HG03457 (cell line): Measurements from ENCODE around the gene RASEF.
"Not testable (repeated sequence)": the region's sequence is repeated elsewhere in the genome, so short reads cannot be mapped to it uniquely, and the experiment has no call there.

Experiments used
- ATAC-seq: cut with Tn5 transposase; IDR thresholded peaks from one replicate; pipeline ENCODE4 v1.9.1; 2021; ENCODE audit warnings: moderate number of reproducible peaks; ENCODE audit not compliant: unreplicated experiment

The RASEF gene

DNA sequence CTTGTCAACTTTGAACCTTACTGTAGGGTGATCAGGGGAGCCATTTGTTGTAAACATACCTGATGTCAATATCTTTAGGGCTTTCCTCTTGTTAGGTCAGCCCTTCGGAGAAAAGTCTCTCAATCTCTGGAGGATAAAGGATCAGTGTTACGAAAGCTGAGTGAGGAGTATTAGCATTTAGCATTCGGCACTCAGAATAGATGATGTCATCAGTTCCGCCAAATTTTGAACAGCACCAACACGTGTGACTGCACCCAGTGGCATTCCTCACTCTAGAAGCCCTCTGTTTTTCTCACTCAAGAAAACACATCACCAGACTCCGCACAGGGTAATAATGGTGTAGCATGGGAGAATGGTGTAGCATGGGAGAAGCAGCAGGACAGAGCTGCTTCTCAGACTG, 87.8 kb downstream of the RASEF start:
- no peak for ATAC-seq

DNA sequence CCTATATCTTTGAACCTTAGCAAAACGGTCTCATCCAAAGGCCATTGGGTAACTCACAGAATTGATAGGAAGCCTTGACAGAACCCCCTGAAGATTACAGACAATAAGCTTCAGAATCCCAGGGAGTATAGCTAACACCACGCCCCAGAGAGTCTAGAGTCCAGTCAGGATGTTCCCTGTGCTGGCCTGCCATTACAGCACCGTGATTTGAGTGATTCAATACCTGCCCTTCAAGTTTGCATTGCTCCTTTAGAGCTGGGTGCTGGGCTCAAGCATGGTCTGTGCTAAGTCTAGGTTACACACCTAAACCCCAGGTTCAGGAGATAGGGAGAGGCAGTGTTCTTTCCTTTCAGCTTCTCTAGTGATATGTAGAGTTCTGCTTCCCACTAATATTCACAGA, 90.5 kb downstream of the RASEF start:
- no peak for ATAC-seq

DNA sequence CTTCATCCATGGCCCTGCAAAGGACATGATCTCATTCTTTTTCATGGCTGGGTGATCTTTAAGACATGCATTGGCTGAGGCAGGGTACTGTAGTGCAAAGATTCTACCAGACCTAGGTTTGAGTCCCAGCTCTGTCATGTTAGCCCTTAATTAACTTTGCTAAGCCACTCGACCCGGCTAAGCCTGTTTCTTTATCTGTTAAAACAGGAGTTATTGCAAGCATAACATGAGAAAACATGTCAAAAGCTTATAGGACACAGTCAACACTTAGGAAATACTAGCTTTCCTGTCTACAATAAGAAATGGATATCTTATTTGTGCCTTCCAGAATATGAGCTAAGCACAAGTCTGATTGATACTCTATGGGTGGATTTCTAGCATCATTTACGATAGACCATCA, 92.6 kb downstream of the RASEF start:
- ATAC-seq: no peak

DNA sequence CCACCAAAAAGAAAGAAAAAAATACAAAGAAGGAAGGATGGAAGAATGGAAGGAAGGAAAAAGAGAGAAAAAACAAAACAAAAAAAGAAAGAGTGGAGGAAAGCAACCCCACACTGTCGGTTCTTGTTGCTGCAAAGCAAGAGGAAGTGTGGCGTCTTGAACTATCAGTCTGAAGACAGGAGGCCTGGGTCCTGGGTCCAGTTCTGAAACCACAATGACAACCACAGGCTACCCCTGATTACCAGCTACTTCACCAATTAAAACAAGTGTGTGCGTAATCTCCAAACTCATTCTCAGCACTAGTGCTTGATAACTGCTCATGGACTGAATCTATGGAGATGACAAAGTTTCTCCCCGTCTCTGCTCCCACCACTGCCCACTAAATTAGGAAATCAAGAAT, 93.7 kb downstream of the RASEF start:
- ATAC-seq: no peak

DNA sequence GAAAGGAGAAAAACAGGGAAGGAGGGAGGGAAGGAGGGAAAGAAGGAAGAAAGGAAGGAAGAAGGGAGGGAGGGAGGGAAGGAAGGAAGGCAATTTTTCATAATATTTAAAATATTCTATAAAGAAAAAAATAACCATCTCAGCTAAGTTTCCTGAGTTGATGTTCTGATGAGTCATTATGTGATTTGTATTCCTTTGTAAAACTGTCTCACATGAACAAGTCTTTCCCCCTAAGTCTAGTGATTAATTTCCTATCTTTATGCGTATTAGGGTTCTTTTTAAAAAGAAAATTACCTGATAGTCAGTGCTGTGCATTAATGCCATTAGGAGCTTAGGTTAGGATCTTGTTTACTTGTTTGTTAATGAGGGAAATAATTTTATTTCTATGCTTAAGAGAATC, 94.1 kb downstream of the RASEF start:
- no peak for ATAC-seq

DNA sequence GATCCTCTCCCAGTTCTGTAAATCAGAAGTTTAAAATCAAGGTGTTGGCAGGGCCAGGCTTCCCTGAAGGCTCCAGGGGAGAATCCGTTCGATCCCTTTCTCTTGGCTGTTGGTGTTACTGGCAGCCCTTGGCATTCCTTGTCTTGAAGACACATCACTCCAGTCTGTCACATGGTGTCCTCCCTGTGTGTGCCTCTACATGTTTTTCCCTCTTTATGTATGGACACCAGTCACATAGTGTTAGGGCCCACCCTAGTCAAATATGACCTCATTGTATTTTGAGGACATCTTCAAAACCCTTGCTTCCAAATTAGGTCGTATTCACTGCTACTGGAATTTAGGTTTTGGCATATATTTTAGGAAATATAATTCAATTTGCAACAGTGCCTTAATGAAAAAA, 94.6 kb downstream of the RASEF start:
- no peak for ATAC-seq

DNA sequence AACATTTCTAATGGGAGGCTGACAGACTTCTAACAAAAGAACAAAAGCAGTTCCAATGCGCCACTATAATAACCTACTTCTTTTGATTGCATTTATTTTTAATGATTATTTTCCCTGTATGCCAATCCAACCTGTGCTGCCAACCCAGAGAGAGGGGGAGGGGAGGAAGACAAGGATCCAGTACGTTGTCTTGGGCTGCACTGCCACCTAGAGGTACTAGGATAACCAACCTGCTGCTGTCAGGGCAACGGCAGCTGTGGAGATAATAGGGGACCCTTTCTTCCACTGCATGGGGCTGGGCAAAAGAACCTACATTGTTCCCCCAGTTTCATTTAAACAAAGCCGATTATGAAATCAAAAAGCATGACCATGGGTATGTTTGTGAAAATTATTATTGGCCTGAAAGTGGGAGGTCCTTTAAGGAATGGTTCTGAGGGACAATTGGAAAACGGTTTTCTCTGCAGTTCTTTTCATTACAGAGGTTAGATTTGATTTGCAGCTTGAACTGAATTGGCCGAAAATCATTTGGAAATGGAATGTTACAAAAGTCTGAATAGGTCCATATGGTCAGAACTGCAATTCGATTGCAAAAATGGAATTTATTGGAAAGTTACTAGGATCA, 101.3 kb downstream of the RASEF start:
- peak; percentile 76 for ATAC-seq

DNA sequence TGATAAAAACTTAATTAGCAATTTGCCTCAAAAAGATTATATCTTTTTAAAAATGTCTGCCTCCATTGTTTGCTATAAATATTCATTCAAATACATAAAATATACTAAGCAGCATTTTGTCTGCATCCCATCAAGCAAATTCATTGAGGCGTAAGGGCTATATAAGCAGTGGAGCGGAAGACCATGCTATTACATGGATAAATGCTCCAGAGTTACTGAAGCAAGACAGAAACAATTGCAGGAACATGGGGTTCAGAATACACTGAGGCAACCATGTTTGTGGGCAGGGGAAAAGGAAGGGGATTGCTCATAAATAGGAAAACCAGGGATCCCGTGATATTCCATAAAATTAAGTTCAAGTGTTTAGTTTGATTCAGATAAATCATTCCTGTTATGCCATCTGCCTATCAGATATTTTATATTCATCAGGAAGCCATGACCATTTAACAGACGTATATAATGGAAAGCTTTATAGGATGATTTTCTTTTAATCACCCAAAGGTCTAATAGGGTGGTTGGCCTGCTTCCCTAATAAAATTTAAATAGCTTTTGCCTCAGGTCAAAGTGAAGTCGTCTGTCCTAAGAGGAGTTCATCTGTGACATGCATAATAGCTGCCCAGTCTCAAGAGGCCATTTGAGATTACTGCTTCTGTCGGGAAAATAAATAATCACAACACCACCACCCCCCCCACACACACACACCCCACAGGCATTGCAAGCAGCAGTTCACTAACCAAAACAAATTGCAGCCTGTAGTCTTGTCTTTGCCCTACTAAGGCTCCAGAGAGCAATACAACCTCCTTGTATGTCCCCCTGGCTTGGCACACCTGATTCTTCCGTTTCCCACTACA, 105.2 kb downstream of the RASEF start:
- ATAC-seq: no peak

DNA sequence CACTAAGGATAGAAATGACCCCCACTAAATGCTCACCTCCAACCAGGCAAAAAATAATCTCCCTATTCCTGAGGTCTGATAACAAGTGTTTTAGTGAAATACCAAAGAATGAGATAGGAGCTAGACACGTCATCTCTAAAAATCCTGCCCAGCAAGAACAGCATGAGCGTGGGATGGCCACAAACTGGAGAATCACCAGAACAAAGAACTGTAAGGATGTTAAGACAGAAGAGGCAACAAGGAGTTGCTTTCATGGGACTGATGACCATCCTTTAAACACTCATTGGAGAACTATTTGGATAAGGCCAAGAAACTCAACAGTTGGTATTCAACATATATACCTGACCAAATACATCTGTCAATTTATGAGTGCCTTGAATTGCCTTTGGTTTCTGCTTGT, 113.7 kb downstream of the RASEF start:
- no peak for ATAC-seq

DNA sequence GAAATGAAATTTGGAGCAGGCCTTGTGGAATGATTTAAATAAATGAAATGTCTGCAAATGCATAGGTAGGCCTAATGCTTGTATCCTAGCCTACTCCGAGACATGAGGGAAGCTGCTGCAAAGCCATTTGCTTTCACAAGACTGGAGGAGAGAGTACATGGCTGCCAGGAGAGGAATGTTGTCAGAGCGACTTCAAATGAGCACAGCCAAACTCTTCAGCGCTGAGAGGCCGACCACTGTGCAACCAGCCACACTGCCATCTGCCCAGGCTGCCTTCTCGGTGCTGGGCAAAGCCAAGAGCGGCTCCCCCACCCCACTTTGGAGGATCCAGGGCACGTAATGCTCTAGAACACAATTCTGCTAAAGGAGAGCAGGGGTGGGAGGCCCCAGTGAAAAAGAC, 122.6 kb downstream of the RASEF start:
- ATAC-seq: no peak

DNA sequence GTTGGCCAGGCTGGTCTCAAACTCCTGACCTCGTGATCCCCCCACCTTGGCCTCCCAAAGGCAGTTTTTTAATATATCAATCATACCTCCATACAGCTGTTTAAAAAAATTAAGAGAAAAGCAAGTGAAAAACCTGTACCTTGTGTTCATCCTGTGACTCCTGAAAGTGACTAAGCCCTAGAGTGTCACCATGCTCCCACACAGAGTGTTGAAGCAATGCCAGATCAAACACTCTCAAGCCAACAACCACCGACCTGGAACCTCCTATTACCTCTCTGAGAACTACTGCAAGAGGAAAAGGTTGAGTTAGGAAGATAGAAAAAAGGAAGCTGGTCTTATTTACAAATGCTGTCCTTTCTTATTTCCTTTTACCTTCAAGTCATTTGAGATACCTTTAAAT, 123.5 kb downstream of the RASEF start:
- no peak for ATAC-seq

DNA sequence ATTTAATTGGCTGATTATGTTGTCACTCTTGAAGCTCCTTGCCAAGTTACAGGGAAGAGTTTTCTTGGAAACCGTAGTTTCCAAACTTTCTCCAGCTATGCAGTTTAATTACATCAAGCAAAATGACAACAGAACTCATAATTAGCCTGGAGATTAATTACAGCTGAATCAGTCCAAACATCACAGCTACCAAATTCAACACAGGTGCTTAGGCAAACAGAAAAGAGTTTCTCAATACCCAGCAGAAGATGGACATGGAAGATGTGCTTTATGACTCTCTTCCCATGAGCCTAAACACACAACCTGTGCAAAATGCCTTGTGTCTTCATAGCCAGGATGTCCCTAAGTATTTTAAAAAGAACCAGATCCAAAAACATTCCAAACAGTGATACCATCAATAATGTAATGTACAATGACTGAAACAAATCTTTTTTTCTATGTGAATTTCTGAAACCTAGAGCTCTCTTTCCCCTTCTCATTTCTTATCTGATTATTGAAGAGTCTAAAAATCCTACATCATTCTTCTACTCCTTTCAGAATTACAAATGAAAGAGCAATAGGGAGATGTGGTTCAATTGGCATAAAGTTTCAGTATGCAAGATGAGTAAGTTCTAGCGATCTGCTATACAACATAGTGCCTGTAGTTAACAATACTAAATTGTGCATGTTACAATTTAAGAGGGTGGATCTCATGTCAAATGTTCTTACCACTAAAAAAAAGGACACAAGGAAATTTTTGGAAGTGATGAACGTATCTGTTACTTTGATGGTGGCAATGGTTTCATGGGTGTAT, 124.3 kb downstream of the RASEF start:
- ATAC-seq: no peak

DNA sequence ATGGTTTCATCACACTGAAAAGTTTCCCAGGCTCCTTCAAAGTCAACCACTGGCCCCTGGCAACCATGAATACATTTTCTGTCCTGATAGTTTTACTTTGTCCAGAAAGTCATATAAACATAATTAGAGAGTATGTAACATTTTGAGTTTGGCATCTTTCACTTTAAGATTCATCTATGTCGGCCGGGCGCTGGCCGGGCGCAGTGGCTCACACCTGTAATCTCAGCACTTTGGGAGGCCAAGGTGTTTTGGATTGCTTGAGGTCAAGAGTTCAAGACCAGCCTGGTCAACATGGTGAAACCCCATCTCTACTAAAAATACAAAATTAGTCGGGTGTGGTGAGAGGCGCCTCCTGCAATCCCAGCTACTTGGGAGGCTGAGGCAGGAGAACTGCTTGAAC, 126.4 kb downstream of the RASEF start:
- not testable (repeated sequence) for ATAC-seq

DNA sequence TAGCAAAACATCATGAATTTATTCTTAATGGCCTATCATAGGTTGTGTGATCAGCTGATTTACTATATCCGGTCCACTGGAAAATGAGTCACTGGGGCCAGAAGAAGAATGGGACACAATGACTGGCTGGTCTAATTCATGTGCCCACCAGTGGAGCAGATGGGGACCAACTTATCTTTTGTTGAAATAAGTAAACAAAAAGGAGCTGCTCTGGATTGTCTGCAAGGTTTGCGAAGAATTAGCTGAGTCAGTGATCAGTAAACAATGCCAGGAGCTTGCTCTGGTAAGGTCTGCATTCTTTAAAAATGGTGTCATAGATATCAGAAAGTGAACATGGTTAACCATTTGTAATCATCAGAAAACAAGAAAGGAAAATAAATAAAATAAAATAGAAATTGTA, 128.0 kb downstream of the RASEF start:
- ATAC-seq: no peak

DNA sequence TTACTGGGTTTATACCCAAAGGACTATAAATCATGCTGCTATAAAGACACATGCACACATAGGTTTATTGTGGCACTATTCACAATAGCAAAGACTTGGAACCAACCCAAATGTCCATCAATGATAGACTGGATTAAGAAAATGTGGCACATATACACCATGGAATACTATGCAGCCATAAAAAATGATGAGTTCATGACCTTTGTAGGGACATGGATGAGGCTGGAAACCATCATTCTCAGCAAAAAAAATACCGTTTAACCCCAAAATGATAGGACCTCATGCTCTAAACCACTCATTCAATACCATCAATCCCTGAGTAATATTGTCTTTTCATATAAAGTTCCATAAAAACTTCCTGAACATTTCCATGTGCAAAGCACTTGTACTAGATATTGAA, 128.9 kb downstream of the RASEF start:
- ATAC-seq: not testable (repeated sequence)

DNA sequence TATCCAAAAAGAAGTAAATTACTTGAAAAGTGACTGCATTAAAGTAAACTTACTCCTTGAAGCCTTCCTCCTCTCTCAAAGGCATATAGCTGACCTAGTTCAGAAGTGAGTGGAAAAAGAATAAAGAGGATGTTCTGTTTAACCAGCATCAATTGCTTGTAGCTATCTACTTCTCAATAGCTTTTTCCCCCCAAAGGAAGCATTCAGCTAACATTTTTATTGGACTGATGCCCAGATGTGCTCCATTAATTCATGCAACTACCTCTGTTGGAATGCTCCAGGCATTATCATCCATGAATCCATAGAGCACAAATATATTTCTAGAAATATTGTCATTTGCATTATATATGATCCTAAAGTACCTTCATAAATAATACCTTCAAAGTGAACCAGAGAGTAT, 132.8 kb downstream of the RASEF start:
- ATAC-seq: no peak
